Activated B cell treated with CpG ODN at 0.5 μM for 24 hours (primary cell): Measurements from ENCODE around the gene GALNT10. TPM values are rescaled to one million over a fixed set of nuclear protein-coding genes. Genes with fewer than 3 reads are reported as not detected.

Source experiments
- ATAC-seq: fragments of 200-7000 bp; cut with Tn5 transposase; one replicate; pipeline ENCODE4 v1.10.0; 2021; ENCODE audit warnings: low read depth, mild to moderate bottlenecking, moderate library complexity
- CTCF ChIA-PET: fragments of 350-600 bp; sonication (Branson Sonifier 250); formaldehyde crosslinking; loops from one replicate; lab custom pipeline; 2021; ENCODE audit warnings: antibody characterized with exemption; lab: Charles Lee
- POLR2A ChIA-PET: fragments of 350-600 bp; sonication (Branson Sonifier 250); formaldehyde crosslinking; loops from one replicate; lab custom pipeline; 2021; ENCODE audit warnings: antibody characterized with exemption; lab: Charles Lee
- DNase-seq: peaks from one replicate; pipeline ENCODE4 v3.0.0; 2022
- H3K27ac Mint-ChIP-seq: one replicate; pipeline ENCODE4 v1.8.0; 2020; ENCODE audit warnings: mixed read lengths
- H3K27me3 Mint-ChIP-seq: one replicate; pipeline ENCODE4 v1.8.0; 2021; ENCODE audit warnings: mixed read lengths
- H3K36me3 Mint-ChIP-seq: one replicate; pipeline ENCODE4 v1.8.0; 2021; ENCODE audit warnings: low read depth, mixed read lengths
- H3K4me1 Mint-ChIP-seq: one replicate; pipeline ENCODE4 v1.8.0; 2021; ENCODE audit warnings: mixed read lengths
- H3K4me3 Mint-ChIP-seq: one replicate; pipeline ENCODE4 v1.8.0; 2020; ENCODE audit warnings: mild to moderate bottlenecking, mixed read lengths
- H3K9me3 Mint-ChIP-seq: one replicate; pipeline ENCODE4 v1.8.0; 2020; ENCODE audit warnings: mixed read lengths
- intact Hi-C: fragments of 100-400 bp; cut with micrococcal nuclease; formaldehyde crosslinking; loops from one replicate; pipeline ENCODE4 v1.15.1; 2024
- total RNA-seq: library from RNA; stranded (reverse); gene quantifications from 2 replicates; pipeline ENCODE4 v1.2.3, GENCODE V29; 2022
- TF ChIP-seq, protein P1 (sequence below): fragments of 200-600 bp; IDR thresholded peaks from one replicate; pipeline ENCODE4 v1.8.0; 2022; ENCODE audit warnings: antibody characterized with exemption, mild to moderate bottlenecking

Gene GALNT10
- total RNA-seq, 1 donor from 2014 or later = 41.5 TPM

DNA sequence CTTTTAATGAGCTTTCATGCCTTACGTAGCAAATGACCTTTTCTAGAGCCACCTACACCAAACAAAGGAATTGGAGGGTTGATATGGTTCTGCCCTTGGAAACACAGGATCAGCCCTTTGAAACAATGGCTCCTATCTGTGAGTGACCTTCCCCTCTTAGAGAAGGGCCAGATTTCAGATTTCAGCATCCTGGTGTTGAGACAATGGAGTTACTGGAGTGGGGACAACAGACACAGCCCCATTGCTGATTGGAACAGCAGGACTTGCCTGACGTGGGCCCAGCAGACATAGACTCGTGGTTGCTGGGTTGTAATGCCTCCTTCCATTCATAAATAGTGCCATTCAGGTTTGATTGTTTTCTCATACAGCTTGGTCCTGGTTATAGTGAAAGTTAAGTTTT is 96.0 kb downstream of the GALNT10 start:
- no peak overlapping the region for H3K4me3 Mint-ChIP-seq
- TF ChIP-seq, protein P1, sequence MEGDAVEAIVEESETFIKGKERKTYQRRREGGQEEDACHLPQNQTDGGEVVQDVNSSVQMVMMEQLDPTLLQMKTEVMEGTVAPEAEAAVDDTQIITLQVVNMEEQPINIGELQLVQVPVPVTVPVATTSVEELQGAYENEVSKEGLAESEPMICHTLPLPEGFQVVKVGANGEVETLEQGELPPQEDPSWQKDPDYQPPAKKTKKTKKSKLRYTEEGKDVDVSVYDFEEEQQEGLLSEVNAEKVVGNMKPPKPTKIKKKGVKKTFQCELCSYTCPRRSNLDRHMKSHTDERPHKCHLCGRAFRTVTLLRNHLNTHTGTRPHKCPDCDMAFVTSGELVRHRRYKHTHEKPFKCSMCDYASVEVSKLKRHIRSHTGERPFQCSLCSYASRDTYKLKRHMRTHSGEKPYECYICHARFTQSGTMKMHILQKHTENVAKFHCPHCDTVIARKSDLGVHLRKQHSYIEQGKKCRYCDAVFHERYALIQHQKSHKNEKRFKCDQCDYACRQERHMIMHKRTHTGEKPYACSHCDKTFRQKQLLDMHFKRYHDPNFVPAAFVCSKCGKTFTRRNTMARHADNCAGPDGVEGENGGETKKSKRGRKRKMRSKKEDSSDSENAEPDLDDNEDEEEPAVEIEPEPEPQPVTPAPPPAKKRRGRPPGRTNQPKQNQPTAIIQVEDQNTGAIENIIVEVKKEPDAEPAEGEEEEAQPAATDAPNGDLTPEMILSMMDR = no peak
- H3K4me1 Mint-ChIP-seq = peaks cover 45% of the 10 kb centered on the region
- peaks cover 11% of the 10 kb centered on the region for H3K36me3 Mint-ChIP-seq
- H3K27ac Mint-ChIP-seq = no peak overlapping the region
- CTCF ChIA-PET = interaction anchor here (1.3 kb wide), 1 partner anchor 13 kb away, joined by 3 read pairs; no protein-coding TSS in a partner anchor
- POLR2A ChIA-PET = no interaction called here
- H3K9me3 Mint-ChIP-seq = no peaks in the 10 kb centered on the region
- no peaks in the 10 kb centered on the region for H3K27me3 Mint-ChIP-seq
- DNase-seq = no peak
- no peak for ATAC-seq
- intact Hi-C loops = no loop called here

DNA sequence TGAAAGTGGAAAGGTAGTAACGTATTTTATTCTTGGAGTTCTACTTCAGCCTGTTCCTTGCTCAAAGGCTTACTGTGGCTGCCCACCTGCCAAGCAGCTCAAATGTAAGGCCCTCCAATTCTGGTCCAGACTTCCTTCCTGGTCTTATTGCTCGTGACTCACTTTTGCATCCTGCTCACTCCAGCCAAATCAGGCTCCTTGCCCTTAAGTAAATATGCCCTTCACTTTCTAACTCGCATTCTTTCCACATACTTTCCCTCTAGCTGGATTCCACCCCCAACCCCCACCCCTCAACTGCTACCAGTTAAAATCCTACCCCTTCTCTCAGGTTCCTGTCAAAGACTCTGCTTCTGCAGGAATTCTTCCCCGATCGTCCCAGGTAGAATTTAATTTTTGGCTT is 96.6 kb downstream of the GALNT10 start:
- ChIA-PET CTCF (interaction anchor here (1.3 kb wide), 1 partner anchor 13 kb away, joined by 3 read pairs; no protein-coding TSS in a partner anchor), POLR2A (no interaction called here)
- Mint-ChIP-seq H3K4me1 (peaks cover 44% of the 10 kb centered on the region), H3K36me3 (peaks cover 15% of the 10 kb centered on the region), H3K4me3 (no peak overlapping the region), H3K27me3 (no peaks in the 10 kb centered on the region), H3K27ac (no peak overlapping the region), H3K9me3 (no peaks in the 10 kb centered on the region)
- ATAC-seq (no peak), DNase-seq (no peak)
- TF ChIP-seq, protein P1 = no peak
- intact Hi-C loops = no loop called here

DNA sequence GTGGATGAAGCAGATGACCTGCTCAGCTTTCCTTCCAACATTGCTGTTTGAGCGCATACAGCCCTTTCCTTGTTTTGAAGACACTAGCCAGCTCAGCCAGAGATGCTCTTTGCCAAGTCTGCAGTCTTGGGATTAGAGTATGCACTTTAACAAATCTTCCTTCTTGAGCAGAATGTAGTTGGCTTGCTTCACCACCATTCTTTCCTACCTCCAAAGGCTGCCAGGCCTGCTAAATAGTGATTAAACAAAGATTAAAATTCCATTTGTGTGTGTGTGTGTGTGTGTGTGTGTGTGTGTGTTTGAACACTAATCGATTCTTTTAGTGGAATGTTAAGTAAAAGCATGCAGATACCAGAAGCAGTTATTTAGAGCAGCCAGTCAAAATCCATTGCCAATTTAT is 97.6 kb downstream of the GALNT10 start:
- ATAC-seq (no peak), DNase-seq (no peak)
- no peak overlapping the region for H3K27ac Mint-ChIP-seq
- TF ChIP-seq, protein P1 = no peak
- no peak overlapping the region for H3K4me3 Mint-ChIP-seq
- intact Hi-C loops = no loop called here
- H3K4me1 Mint-ChIP-seq = peaks cover 36% of the 10 kb centered on the region
- H3K9me3 Mint-ChIP-seq = no peaks in the 10 kb centered on the region
- CTCF ChIA-PET = no interaction called here
- no peaks in the 10 kb centered on the region for H3K27me3 Mint-ChIP-seq
- POLR2A ChIA-PET = no interaction called here
- H3K36me3 Mint-ChIP-seq = peaks cover 17% of the 10 kb centered on the region

DNA sequence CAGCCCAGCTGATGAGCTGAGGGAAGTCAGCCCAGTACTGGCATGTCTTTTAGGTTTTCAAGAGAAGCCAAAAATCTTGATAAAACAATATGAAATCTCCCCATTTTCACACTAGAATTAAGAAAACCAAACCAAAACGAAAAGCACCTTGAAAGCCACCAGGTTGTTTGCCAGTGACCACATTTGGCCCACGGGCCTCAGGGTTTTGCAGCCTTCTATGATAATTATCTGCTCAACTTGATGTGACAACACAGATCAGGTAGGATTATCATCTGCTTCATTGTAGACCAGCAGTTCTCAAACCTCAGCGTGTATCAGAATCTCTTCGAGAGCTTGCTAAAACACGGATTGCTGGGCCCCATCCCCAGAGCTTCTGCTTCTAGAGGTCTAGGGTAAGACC is 101.4 kb downstream of the GALNT10 start:
- no peak for DNase-seq
- no peaks in the 10 kb centered on the region for H3K9me3 Mint-ChIP-seq
- H3K27me3 Mint-ChIP-seq = no peaks in the 10 kb centered on the region
- CTCF ChIA-PET = no interaction called here
- H3K4me3 Mint-ChIP-seq = no peak overlapping the region
- intact Hi-C loops = no loop called here
- TF ChIP-seq, protein P1 = no peak
- ATAC-seq = no peak
- H3K36me3 Mint-ChIP-seq = peaks cover 45% of the 10 kb centered on the region
- POLR2A ChIA-PET = no interaction called here
- peaks cover 11% of the 10 kb centered on the region for H3K4me1 Mint-ChIP-seq
- H3K27ac Mint-ChIP-seq = peak overlapping the region; percentile 26

DNA sequence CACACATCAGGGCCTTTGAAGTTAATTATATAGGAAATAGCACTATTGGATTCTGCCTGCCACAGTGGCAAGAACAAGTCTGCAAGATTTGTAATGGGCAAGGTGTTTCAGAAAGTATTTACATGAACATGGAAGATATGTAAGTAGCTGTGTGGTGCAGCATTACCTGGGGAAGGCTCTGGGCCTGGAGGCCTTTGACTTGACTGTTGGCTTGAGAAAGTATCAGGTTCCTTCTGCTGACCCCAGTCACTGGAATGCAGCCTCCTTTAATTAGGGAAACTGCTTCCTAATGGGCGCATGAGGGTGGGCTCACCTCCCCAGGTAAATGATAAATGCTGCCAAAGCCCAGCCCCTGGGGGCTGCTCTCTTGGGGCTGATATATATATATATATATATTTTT is 102.7 kb downstream of the GALNT10 start:
- DNase-seq (no peak), ATAC-seq (no peak)
- H3K27ac Mint-ChIP-seq = no peak overlapping the region
- H3K27me3 Mint-ChIP-seq = no peaks in the 10 kb centered on the region
- H3K4me3 Mint-ChIP-seq = no peak overlapping the region
- TF ChIP-seq, protein P1 = no peak
- CTCF ChIA-PET = no interaction called here
- H3K4me1 Mint-ChIP-seq = peaks cover 16% of the 10 kb centered on the region
- H3K9me3 Mint-ChIP-seq = no peaks in the 10 kb centered on the region
- intact Hi-C loops = no loop called here
- POLR2A ChIA-PET = interaction anchor here (0.7 kb wide), 1 partner anchor 102 kb away, joined by 3 read pairs; no protein-coding TSS in a partner anchor
- peaks cover 50% of the 10 kb centered on the region for H3K36me3 Mint-ChIP-seq
